Loucy (cell line): Measurements from ENCODE around the gene MBD6.

ENCODE experiments used
- H2AFZ ChIP-seq: fragments of 200-600 bp; sonication (generic); 2 replicates; pipeline ENCODE4 v1.6.0; 2016; ENCODE audit warnings: antibody characterized with exemption, mild to moderate bottlenecking, low read length, moderate library complexity
- H3F3A ChIP-seq: fragments of 200-600 bp; 2 replicates; pipeline ENCODE4 v1.6.0; 2016; ENCODE audit warnings: antibody characterized with exemption, low read depth, mild to moderate bottlenecking
- H3K27me3 ChIP-seq: fragments of 200-600 bp; sonication (generic); 2 replicates; pipeline ENCODE4 v1.6.1; 2014; ENCODE audit warnings: low read length, mild to moderate bottlenecking; ENCODE audit not compliant: insufficient read depth, poor library complexity, severe bottlenecking
- H3K36me3 ChIP-seq: fragments of 200-600 bp; sonication (generic); 2 replicates; pipeline ENCODE4 v1.6.1; 2016; ENCODE audit warnings: low read length; ENCODE audit not compliant: insufficient read depth
- H3K4me1 ChIP-seq: fragments of 200-600 bp; sonication (generic); 2 replicates; pipeline ENCODE4 v1.5.1; 2014; ENCODE audit warnings: low read length, mild to moderate bottlenecking; ENCODE audit not compliant: insufficient read depth, poor library complexity, severe bottlenecking
- H3K4me2 ChIP-seq: fragments of 200-600 bp; sonication (generic); 2 replicates; pipeline ENCODE4 v1.6.0; 2014; ENCODE audit warnings: antibody characterized with exemption, low read length, low read depth, mild to moderate bottlenecking; ENCODE audit not compliant: poor library complexity, severe bottlenecking
- H3K4me3 ChIP-seq: fragments of 200-600 bp; sonication (generic); 2 replicates; pipeline ENCODE4 v1.5.1; 2014; ENCODE audit warnings: low read length, mild to moderate bottlenecking, mixed read lengths; ENCODE audit not compliant: poor library complexity, severe bottlenecking
- H3K79me2 ChIP-seq: fragments of 200-600 bp; sonication (generic); 2 replicates; pipeline ENCODE4 v1.6.1; 2014; ENCODE audit warnings: low read length; ENCODE audit not compliant: insufficient read depth
- H3K9ac ChIP-seq: fragments of 200-600 bp; sonication (generic); 2 replicates; pipeline ENCODE4 v1.6.0; 2014; ENCODE audit warnings: mild to moderate bottlenecking, low read depth, low read length, moderate library complexity; ENCODE audit not compliant: poor library complexity, severe bottlenecking
- H3K9me2 ChIP-seq: fragments of 200-600 bp; sonication (generic); replicated peaks from 2 replicates; pipeline ENCODE4 v1.6.1; 2016; ENCODE audit warnings: low read depth, low read length, mixed read lengths
- H3K9me3 ChIP-seq: fragments of 200-600 bp; sonication (generic); 2 replicates; pipeline ENCODE4 v1.6.1; 2014; ENCODE audit warnings: mild to moderate bottlenecking, antibody characterized with exemption, low read length, low read depth; ENCODE audit not compliant: insufficient read depth
- H4K20me1 ChIP-seq: fragments of 200-600 bp; sonication (generic); 2 replicates; pipeline ENCODE4 v1.6.0; 2014; ENCODE audit warnings: antibody characterized with exemption, low read length, mild to moderate bottlenecking; ENCODE audit not compliant: insufficient read depth, poor library complexity, severe bottlenecking
- EZH2phosphoT487 ChIP-seq: fragments of 200-600 bp; IDR thresholded peaks from 2 replicates; pipeline ENCODE4 v1.6.1; 2018; ENCODE audit warnings: antibody characterized with exemption, mild to moderate bottlenecking, moderate library complexity, borderline replicate concordance
- TF ChIP-seq, protein P1 (sequence below): fragments of 200-600 bp; sonication (generic); conservative IDR thresholded peaks from 2 replicates; pipeline ENCODE4 v1.5.1; 2014; ENCODE audit warnings: mild to moderate bottlenecking, antibody characterized with exemption, low read length

Gene MBD6

GRCh38 chr12:57574795-57575194 is 52.2 kb downstream of the MBD6 start:
- Histone ChIP-seq H2AFZ (no peak overlapping the region), H3K36me3 (no peaks in the 10 kb centered on the region), H3K9ac (no peak overlapping the region), H3K79me2 (no peaks in the 10 kb centered on the region), H3K27me3 (no peaks in the 10 kb centered on the region), H3K9me3 (no peaks in the 10 kb centered on the region), H3K9me2 (no peaks in the 10 kb centered on the region), H3K4me2 (no peak overlapping the region), H3K4me3 (no peak overlapping the region), H3F3A (no peaks in the 10 kb centered on the region), H3K4me1 (no peaks in the 10 kb centered on the region), H4K20me1 (no peaks in the 10 kb centered on the region)
- no peak for TF ChIP-seq EZH2phosphoT487
- TF ChIP-seq, protein P1, sequence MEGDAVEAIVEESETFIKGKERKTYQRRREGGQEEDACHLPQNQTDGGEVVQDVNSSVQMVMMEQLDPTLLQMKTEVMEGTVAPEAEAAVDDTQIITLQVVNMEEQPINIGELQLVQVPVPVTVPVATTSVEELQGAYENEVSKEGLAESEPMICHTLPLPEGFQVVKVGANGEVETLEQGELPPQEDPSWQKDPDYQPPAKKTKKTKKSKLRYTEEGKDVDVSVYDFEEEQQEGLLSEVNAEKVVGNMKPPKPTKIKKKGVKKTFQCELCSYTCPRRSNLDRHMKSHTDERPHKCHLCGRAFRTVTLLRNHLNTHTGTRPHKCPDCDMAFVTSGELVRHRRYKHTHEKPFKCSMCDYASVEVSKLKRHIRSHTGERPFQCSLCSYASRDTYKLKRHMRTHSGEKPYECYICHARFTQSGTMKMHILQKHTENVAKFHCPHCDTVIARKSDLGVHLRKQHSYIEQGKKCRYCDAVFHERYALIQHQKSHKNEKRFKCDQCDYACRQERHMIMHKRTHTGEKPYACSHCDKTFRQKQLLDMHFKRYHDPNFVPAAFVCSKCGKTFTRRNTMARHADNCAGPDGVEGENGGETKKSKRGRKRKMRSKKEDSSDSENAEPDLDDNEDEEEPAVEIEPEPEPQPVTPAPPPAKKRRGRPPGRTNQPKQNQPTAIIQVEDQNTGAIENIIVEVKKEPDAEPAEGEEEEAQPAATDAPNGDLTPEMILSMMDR = no peak

GRCh38 chr12:57575771-57576612 is 53.4 kb downstream of the MBD6 start:
- no peaks in the 10 kb centered on the region for H3K79me2 ChIP-seq
- no peaks in the 10 kb centered on the region for H3K27me3 ChIP-seq
- H3K4me2 ChIP-seq = no peak overlapping the region
- no peak overlapping the region for H2AFZ ChIP-seq
- no peak for TF ChIP-seq EZH2phosphoT487
- TF ChIP-seq, protein P1 = no peak
- H3K9ac ChIP-seq = no peak overlapping the region
- no peaks in the 10 kb centered on the region for H3K36me3 ChIP-seq
- H3K9me3 ChIP-seq = no peaks in the 10 kb centered on the region
- no peaks in the 10 kb centered on the region for H3F3A ChIP-seq
- H3K4me3 ChIP-seq = no peak overlapping the region
- no peaks in the 10 kb centered on the region for H3K9me2 ChIP-seq
- no peaks in the 10 kb centered on the region for H4K20me1 ChIP-seq
- H3K4me1 ChIP-seq = peaks cover 5% of the 10 kb centered on the region

GRCh38 chr12:57576613-57577160 is 54.1 kb downstream of the MBD6 start:
- no peaks in the 10 kb centered on the region for H3K36me3 ChIP-seq

More at GRCh38 chr12:57576613-57577160, 54.1 kb downstream of the MBD6 start:
- Histone ChIP-seq H3K27me3 (no peaks in the 10 kb centered on the region), H3K9ac (no peak overlapping the region), H3K4me3 (no peak overlapping the region), H4K20me1 (no peaks in the 10 kb centered on the region), H3K4me2 (no peak overlapping the region), H3K4me1 (peaks cover 5% of the 10 kb centered on the region), H3K9me3 (no peaks in the 10 kb centered on the region), H3F3A (no peaks in the 10 kb centered on the region), H3K79me2 (no peaks in the 10 kb centered on the region), H3K9me2 (no peaks in the 10 kb centered on the region), H2AFZ (no peak overlapping the region)
- TF ChIP-seq, protein P1 = no peak
- TF ChIP-seq EZH2phosphoT487 = no peak
